ENCODE data around the gene APOLD1.
"Not testable (repeated sequence)": the region's sequence is repeated elsewhere in the genome, so short reads cannot be mapped to it uniquely, and the experiment has no call there.

Gene APOLD1, protein sequence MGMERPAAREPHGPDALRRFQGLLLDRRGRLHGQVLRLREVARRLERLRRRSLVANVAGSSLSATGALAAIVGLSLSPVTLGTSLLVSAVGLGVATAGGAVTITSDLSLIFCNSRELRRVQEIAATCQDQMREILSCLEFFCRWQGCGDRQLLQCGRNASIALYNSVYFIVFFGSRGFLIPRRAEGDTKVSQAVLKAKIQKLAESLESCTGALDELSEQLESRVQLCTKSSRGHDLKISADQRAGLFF

DNA sequence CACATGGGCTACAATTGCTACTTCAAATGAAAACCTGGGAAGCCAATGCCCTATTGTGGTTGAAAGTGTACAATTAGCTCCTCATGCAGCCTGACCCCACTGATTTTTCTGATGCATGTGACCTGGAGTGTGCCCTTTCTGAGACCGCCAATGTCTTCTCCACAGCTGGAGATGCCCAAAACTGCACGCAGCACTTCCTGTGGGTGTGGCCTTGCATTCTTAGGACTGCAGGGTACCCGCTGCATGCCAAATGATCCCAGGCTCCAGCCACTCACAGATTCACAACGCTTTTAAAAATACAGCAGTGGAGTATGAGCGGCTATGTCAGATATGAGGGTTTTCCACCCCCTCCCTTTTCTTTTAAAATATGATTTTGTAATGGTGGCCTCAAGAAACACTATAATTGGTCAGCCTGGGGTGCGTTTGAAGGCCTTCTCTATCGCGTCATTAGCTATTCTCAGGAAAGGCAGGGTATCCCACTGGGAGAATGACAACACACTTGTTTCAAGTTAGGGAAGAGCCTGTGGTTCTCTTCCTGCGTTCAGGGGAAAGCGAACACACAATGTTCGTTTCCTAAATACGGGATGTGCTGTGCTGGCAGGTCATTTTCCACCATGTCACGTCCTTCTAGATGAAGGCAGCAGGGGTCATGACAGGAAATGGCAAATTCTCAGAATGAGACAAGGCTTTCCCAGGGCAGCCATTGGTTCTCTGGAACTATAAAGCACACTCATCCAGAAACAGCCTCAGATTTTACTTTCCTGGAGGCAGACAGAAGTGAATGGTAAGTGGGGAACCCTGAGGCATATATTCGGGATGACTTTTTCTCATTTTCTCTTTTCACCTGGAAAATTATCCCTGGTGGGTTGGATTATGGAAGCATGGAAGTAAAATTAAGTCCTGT lies at the start of gene APOLD1:
APOLD1 (plus strand) TSS at position 749 of the 904 bp plus-strand sequence; CDS start at position 782, 33 bp downstream.
- no peak for DNase-seq (ENCODE audit: low spot score)

GRCh38 chr12:12736759-12737676 lies 48.4 kb upstream of the APOLD1 start:
- DNase-seq (ENCODE audit: low spot score): peak; percentile 11

DNA sequence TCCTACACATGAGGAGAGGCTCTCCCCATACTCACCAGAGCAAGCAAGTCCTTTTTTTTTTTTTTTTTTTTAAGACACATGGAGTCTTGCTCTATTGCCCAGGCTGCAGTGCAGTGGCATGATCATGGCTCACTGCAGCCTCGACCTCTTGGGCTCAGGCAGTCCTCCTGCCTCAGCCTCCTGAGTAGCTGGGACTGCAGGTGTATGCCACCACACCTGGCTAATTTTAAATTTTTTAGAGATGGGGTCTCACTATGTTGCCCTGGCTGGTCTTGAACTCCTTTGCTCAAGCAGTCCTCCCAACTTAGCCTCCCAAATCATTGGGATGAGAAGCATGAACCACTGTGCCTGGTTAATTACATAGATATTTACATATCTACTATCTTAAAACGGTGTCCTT lies 47.3 kb upstream of the APOLD1 start:
- not testable (repeated sequence) for DNase-seq (ENCODE audit: low spot score)

- DNase-seq (ENCODE audit: low spot score): no peak
Measured at GRCh38 chr12:12741660-12742059, 43.8 kb upstream of the APOLD1 start.

DNA sequence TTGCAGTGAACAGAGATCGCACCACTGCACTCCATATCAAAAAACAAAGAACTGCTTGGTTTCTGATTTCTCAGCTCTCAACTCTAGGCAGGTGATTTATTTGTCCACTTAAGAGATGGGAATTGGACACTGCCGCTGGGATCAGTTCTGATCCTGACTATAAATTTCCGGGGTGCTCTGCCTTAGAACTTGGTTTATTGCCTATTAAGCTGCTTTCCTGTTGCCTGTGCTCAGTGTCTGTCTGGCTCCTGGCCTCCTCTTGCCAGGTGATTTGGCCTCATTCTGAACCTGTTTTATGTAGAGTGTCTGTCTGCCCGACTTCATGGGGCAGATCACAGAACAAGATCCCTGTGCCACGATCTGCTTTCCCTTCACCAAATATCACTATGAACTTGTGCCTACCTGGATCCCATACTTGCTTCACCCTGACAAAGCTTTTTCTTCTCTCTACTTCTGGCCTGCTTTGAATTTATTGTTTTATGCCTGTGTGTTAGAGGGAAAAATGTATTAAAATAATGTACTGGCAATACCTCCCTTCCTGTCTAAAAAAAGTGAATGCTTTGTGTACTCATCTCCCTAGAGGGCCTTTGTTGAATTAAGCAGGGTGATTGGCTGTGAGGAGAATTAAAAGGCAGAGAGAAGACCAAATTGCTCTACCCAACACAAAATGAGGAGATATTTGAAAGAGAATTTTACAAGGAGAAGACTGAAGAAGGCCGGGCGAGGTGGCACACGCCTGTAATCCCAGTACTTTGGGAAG lies 40.7 kb upstream of the APOLD1 start:
- DNase-seq (ENCODE audit: low spot score): no peak

DNA sequence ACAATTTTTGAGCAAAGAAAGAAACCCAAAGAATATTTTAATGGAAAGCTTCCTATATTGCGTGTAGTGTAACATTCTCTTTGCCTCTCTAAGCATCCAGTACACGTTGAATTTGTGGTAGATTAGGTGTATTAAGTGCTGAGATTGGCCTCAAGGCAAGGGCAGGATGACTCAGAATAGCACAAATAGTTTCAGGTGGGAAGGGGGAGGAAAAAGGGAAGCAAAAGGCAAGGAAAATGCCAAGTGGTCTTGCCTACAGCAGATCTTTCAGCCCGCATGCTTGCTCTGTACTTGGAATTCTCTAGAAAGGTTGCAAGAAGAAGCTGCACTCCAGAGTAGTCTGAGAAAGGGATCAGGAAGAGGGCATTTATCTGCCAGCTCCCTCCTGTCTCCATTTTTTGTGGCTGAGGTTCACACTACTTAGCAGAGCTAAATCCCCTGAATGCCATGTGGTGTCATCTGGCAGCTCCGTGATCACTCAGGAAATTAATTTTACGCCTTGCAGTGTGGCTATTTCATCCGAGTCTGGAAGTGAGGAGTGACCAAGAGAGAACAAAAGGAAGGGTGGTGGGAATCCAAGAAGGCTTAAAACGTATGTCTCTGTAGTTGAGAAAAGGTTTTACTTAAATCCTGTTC lies 39.8 kb upstream of the APOLD1 start:
- no peak for DNase-seq (ENCODE audit: low spot score)

GRCh38 chr12:12747278-12747677 lies 38.2 kb upstream of the APOLD1 start:
- DNase-seq (ENCODE audit: low spot score): no peak

- no peak for DNase-seq (ENCODE audit: low spot score)
Measured at GRCh38 chr12:12748044-12748443, 37.4 kb upstream of the APOLD1 start.

GRCh38 chr12:12749433-12749832 lies 36.0 kb upstream of the APOLD1 start:
- no peak for DNase-seq (ENCODE audit: low spot score)

- no peak for DNase-seq (ENCODE audit: low spot score)
Measured at GRCh38 chr12:12755923-12756322, 29.5 kb upstream of the APOLD1 start.

- DNase-seq (ENCODE audit: low spot score): no peak
Measured at GRCh38 chr12:12757121-12757520, 28.3 kb upstream of the APOLD1 start.

- no peak for DNase-seq (ENCODE audit: low spot score)
Measured at GRCh38 chr12:12759234-12759915, 26.1 kb upstream of the APOLD1 start.

GRCh38 chr12:12764824-12765223 lies 20.6 kb upstream of the APOLD1 start:
- DNase-seq (ENCODE audit: low spot score): no peak

DNA sequence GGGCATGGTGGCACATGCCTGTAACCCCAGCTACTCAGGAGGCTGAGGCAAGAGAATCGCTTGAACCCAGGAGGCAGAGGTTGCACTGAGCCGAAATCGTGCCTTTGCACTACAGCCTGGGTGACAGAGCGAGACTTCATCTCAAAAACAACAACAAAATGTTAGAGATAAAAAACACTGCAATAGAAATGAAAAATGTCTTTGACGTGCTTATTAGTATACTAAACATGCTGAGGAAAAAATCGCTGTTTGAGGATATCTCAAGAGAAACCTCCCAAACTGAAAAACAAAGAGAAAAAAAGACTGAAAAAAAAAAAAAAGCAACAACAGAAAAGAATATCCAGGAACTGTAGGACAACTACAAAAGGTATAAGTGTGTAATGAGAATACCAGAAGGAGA lies 15.2 kb upstream of the APOLD1 start:
- DNase-seq (ENCODE audit: low spot score): no peak

- DNase-seq (ENCODE audit: low spot score): no peak
Measured at GRCh38 chr12:12774791-12775190, 10.7 kb upstream of the APOLD1 start.

DNA sequence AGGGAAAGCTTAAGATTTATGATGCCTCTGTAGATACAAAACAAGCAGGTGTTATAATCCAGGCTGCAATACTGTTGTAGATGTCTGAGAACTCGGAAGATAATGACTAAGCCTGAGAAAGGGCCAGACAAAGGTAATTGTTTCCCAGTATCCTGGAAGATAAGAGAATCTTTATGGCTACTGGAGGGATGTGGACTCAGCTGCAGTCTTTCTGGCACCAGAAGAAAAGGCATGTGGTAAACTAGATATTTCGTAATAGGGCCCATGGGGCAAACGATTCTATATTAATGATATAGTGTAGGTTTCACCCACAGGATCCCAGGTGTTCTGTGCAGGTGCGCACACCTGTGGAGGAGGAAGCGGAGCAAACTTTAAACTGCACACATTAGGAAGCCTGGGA lies 9.2 kb upstream of the APOLD1 start:
- DNase-seq (ENCODE audit: low spot score): no peak

DNA sequence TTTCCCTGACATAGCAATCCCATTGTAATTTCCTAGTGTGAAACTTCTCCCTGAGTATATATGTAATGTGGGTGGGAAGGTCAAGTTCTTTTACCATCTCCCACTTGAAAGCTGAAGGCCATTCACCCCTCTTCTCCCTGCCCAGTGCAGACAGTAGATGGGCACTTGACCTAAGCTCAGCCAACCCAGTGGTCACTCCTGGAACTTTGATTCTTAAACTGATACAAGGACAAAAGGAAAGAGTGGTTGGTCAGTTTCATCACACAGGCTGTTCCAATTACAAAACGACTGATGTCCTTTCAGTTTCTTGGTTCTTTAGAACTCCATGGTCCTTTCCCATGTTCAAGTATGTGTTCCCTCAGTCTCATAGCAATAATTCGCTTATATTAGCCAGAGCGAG lies 8.4 kb upstream of the APOLD1 start:
- no peak for DNase-seq (ENCODE audit: low spot score)

DNA sequence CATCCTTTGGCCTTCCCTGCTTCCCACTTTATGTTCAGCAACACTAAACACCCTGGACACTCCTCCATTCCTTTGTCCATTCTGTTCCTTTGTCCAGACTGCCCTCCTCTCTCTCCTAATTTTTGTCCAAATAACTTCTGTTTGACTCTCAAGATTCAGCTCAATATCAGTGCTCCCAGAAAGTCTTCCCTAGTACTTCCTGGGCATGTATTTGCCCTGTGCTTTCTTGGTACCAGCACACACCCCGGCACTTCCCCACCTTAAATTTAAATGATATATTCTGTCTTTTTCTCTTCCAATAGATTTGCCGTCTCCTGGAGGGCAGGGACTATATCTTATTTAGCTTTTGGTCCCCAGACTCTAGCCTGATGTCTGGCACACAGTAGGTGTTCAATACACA lies 6.5 kb upstream of the APOLD1 start:
- no peak for DNase-seq (ENCODE audit: low spot score)

GRCh38 chr12:12779529-12779928 lies 5.9 kb upstream of the APOLD1 start:
- no peak for DNase-seq (ENCODE audit: low spot score)

DNA sequence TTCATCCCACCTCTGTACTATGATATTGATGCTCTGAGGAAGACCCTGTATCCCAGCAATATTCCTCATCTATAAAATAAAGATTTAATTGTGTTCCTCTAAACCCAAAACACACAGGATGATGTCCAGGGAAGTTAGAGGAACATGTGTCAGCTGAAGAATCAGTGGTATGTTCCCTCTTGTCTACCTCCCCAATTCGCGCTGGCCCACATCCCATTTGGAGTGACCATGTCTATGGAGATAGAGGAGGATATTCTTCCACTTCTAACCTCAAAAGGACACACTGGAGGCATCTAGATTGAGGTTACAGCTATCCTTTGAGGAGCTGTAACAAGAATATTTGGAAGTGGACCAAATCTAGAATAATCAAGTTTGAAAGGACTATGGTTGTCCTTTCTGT lies 1.3 kb upstream of the APOLD1 start:
- no peak for DNase-seq (ENCODE audit: low spot score)

DNA sequence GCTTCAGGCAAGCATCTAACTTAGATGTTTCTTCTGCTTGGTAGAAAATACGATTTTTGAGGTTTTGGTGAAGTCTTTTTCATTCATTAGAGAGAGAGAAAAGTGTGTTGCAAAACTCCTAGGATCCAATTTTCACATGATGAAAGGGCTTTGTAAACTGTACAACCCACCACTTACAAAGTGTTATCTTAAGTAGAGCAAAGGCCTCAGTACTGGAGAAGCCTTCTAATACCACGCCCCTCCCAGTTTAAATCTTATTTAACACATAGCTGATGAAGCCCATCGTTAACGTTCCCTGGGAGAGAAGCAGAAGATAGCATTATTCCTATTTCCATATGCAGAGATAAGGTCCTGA lies 869 bp downstream of the APOLD1 start:
- DNase-seq (ENCODE audit: low spot score): no peak
